Measurements from ENCODE around the gene SOS1. TPM values are rescaled to one million over a fixed set of nuclear protein-coding genes. Genes with fewer than 3 reads are reported as not detected.
"Not testable (repeated sequence)": the region's sequence is repeated elsewhere in the genome, so short reads cannot be mapped to it uniquely, and the experiment has no call there.

The SOS1 gene
- total RNA-seq, 1 experiment from 2014 or later = 28.7 TPM

- H3K27ac ChIP-seq (ENCODE audit: low read length) = no peak overlapping the region
- no peak for ATAC-seq
- H3K4me1 ChIP-seq (ENCODE audit: control insufficient read depth, insufficient read depth, low read length) = no peaks in the 10 kb centered on the region
- TF ChIP-seq TCF7L2 (IDR thresholded peaks at IDR 0.05; ENCODE audit: low read depth, low read length) = no peak
- no peak for TF ChIP-seq CTCF (IDR thresholded peaks at IDR 0.05)
- TF ChIP-seq REST (IDR thresholded peaks at IDR 0.05; ENCODE audit: insufficient read depth in 1 of 2, low read depth in 2 of 2, low read length in 1 of 2) = no peak
- TF ChIP-seq POLR2AphosphoS5 (IDR thresholded peaks at IDR 0.05; ENCODE audit: low read depth, low read length) = no peak
- TF ChIP-seq SIN3A (IDR thresholded peaks at IDR 0.05; ENCODE audit: borderline replicate concordance, insufficient read depth, low read depth, low read length) = no peak
- CTCF ChIA-PET = no interaction called here
- H3K36me3 ChIP-seq (ENCODE audit: control insufficient read depth, insufficient read depth, low read length) = no peaks in the 10 kb centered on the region
- DNase-seq (ENCODE audit: low read depth, low spot score) = no peak
- intact Hi-C loops (cut with micrococcal nuclease; ENCODE audit: unreplicated experiment) (no loop called here), in situ Hi-C loops (cut with HindIII; ENCODE audit: low pct_unique_long_range_greater_than_20kb, low sequenced_read_pairs) (no loop called here)
- BruUV-seq (replicated peaks) = no TSS peak
- H3K4me3 ChIP-seq (ENCODE audit: low read depth in 2 of 2, low read length in 2 of 2) = no peak overlapping the region
- POLR2A ChIA-PET = no interaction called here
- H3K9me3 ChIP-seq (ENCODE audit: control insufficient read depth, insufficient read depth, low read depth, low read length) = no peaks in the 10 kb centered on the region
- H3K27me3 ChIP-seq (ENCODE audit: control insufficient read depth, insufficient read depth, low read length) = no peaks in the 10 kb centered on the region
Observed at GRCh38 chr2:38937548-38937947, 183.3 kb downstream of the SOS1 start.

- CTCF ChIA-PET; H3K27ac ChIP-seq (ENCODE audit: low read length); intact Hi-C loops (cut with micrococcal nuclease; ENCODE audit: unreplicated experiment); H3K4me3 ChIP-seq (ENCODE audit: low read depth in 2 of 2, low read length in 2 of 2); H3K9me3 ChIP-seq (ENCODE audit: control insufficient read depth, insufficient read depth, low read depth, low read length); H3K27me3 ChIP-seq (ENCODE audit: control insufficient read depth, insufficient read depth, low read length); BruUV-seq (replicated peaks); H3K4me1 ChIP-seq (ENCODE audit: control insufficient read depth, insufficient read depth, low read length); H3K36me3 ChIP-seq (ENCODE audit: control insufficient read depth, insufficient read depth, low read length); ATAC-seq; in situ Hi-C loops (cut with HindIII; ENCODE audit: low pct_unique_long_range_greater_than_20kb, low sequenced_read_pairs); DNase-seq (ENCODE audit: low read depth, low spot score): not testable (repeated sequence)
- POLR2A ChIA-PET = interaction anchor here (1.0 kb wide), 1 partner anchor 11 kb away, joined by 24 read pairs; no protein-coding TSS in a partner anchor
Observed at GRCh38 chr2:38936516-38936915, 184.3 kb downstream of the SOS1 start.

GRCh38 chr2:38935568-38936172, 185.2 kb downstream of the SOS1 start:
- DNase-seq (ENCODE audit: low read depth, low spot score) (no peak), ATAC-seq (no peak)
- no peak overlapping the region for H3K27ac ChIP-seq (ENCODE audit: low read length)
- H3K9me3 ChIP-seq (ENCODE audit: control insufficient read depth, insufficient read depth, low read depth, low read length) = no peaks in the 10 kb centered on the region
- no TSS peak for BruUV-seq (replicated peaks)
- H3K4me1 ChIP-seq (ENCODE audit: control insufficient read depth, insufficient read depth, low read length) = no peaks in the 10 kb centered on the region
- POLR2A ChIA-PET = interaction anchor here (1.0 kb wide), 1 partner anchor 11 kb away, joined by 24 read pairs; no protein-coding TSS in a partner anchor
- no peaks in the 10 kb centered on the region for H3K36me3 ChIP-seq (ENCODE audit: control insufficient read depth, insufficient read depth, low read length)
- in situ Hi-C loops (cut with HindIII; ENCODE audit: low pct_unique_long_range_greater_than_20kb, low sequenced_read_pairs) = no loop called here
- intact Hi-C loops (cut with micrococcal nuclease; ENCODE audit: unreplicated experiment) = no loop called here
- TF ChIP-seq CTCF (IDR thresholded peaks at IDR 0.05) = no peak
- no peak for TF ChIP-seq SIN3A (IDR thresholded peaks at IDR 0.05; ENCODE audit: borderline replicate concordance, insufficient read depth, low read depth, low read length)
- no peak for TF ChIP-seq POLR2AphosphoS5 (IDR thresholded peaks at IDR 0.05; ENCODE audit: low read depth, low read length)
- TF ChIP-seq TCF7L2 (IDR thresholded peaks at IDR 0.05; ENCODE audit: low read depth, low read length) = no peak
- no peak for TF ChIP-seq REST (IDR thresholded peaks at IDR 0.05; ENCODE audit: insufficient read depth in 1 of 2, low read depth in 2 of 2, low read length in 1 of 2)
- H3K4me3 ChIP-seq (ENCODE audit: low read depth in 2 of 2, low read length in 2 of 2) = no peak overlapping the region
- no peaks in the 10 kb centered on the region for H3K27me3 ChIP-seq (ENCODE audit: control insufficient read depth, insufficient read depth, low read length)
- CTCF ChIA-PET = no interaction called here

All from Panc1 (cell line).